Esophagus squamous epithelium (tissue), 4 donors: ENCODE results near the gene PREX1.

Experiments
- CTCF ChIP-seq, 6 experiments: fragments of 450-650 bp in 4 of 6; fragments of 200-600 bp in 2 of 6; sonication (generic) in 2 of 6; IDR thresholded peaks; one replicate each; pipeline ENCODE4 v1.5.1; 2016 to 2019; ENCODE audit warnings: antibody characterized with exemption in 6 of 6, mild to moderate bottlenecking in 4 of 6, moderate library complexity in 4 of 6
- POLR2A ChIP-seq, 4 donors: fragments of 450-650 bp; IDR thresholded peaks; one replicate each; pipeline ENCODE4 v1.6.1; 2017; ENCODE audit warnings: antibody characterized with exemption in 4 of 4, mild to moderate bottlenecking in 4 of 4, moderate library complexity in 3 of 4

GRCh38 chr20:48784273-48784641 lies 43.5 kb downstream of the PREX1 start:
- TF ChIP-seq CTCF (IDR thresholded peaks at IDR 0.05) (no peak), POLR2A (IDR thresholded peaks at IDR 0.05) (no peak)
